IMR-90 (cell line): ENCODE measurements around the gene SCFD1. TPM values are rescaled to one million over a fixed set of nuclear protein-coding genes. Genes with fewer than 3 reads are reported as not detected.

Source experiments
- ATAC-seq: fragments of 200-7000 bp; cut with Tn5 transposase; 2 replicates; pipeline ENCODE4 v1.9.1; 2020; ENCODE audit warnings: low read depth, mild to moderate bottlenecking, moderate library complexity
- BruUV-seq: library from RNA; stranded (reverse); fragments of 400-500 nt; replicated peaks from 2 replicates; lab custom pipeline; 2021; lab: Mats Ljungman, UMichigan
- CTCF ChIA-PET: fragments of 300-600 bp; formaldehyde crosslinking; extraction: SDS; loops from one replicate; lab custom pipeline; 2021; ENCODE audit warnings: antibody characterized with exemption; lab: Yijun Ruan, JAX
- POLR2A ChIA-PET: fragments of 300-600 bp; sonication (Branson Sonifier 250); formaldehyde crosslinking; loops from one replicate; lab custom pipeline; 2022; ENCODE audit warnings: antibody characterized with exemption; ENCODE audit not compliant: unreplicated experiment; lab: Charles Lee
- DNase-seq: peaks from one replicate; pipeline ENCODE4 v3.0.0; 2013
- H2AFZ ChIP-seq: replicated peaks from 2 replicates; pipeline ENCODE3; 2013; ENCODE audit warnings: low read length, mild to moderate bottlenecking; ENCODE audit not compliant: poor library complexity
- H2AK5ac ChIP-seq: 2 replicates; pipeline ENCODE4 v1.6.1; 2013; ENCODE audit warnings: low read depth, low read length, inconsistent platforms
- H2AK9ac ChIP-seq: replicated peaks from 2 replicates; pipeline ENCODE3; 2013; ENCODE audit warnings: mild to moderate bottlenecking, low read depth, low read length, moderate library complexity; ENCODE audit not compliant: poor library complexity
- H2BK120ac ChIP-seq: 2 replicates; pipeline ENCODE4 v1.6.1; 2013; ENCODE audit warnings: low read depth, low read length, inconsistent platforms
- H2BK15ac ChIP-seq: 3 replicates; pipeline ENCODE4 v1.6.1; 2013; ENCODE audit warnings: low read depth, low read length, inconsistent platforms
- H2BK20ac ChIP-seq: 2 replicates; pipeline ENCODE4 v1.6.1; 2013; ENCODE audit warnings: low read depth, mild to moderate bottlenecking, inconsistent platforms, low read length, moderate library complexity
- H2BK5ac ChIP-seq: 2 replicates; pipeline ENCODE4 v1.6.1; 2013; ENCODE audit warnings: mild to moderate bottlenecking, low read depth, low read length, inconsistent platforms; ENCODE audit not compliant: poor library complexity, severe bottlenecking
- H3K14ac ChIP-seq: replicated peaks from 2 replicates; pipeline ENCODE4 v1.6.1; 2013; ENCODE audit warnings: low read depth, low read length, inconsistent platforms
- H3K18ac ChIP-seq: 2 replicates; pipeline ENCODE4 v1.6.1; 2013; ENCODE audit warnings: low read depth, low read length, control low read depth
- H3K23ac ChIP-seq: 2 replicates; pipeline ENCODE4 v1.6.1; 2013; ENCODE audit warnings: low read depth, low read length, inconsistent platforms
- H3K27ac ChIP-seq: 2 replicates; pipeline ENCODE4 v1.5.1; 2013; ENCODE audit warnings: mild to moderate bottlenecking, control low read depth, low read length; ENCODE audit not compliant: insufficient read depth
- H3K27me3 ChIP-seq: 2 replicates; pipeline ENCODE4 v1.6.1; 2013; ENCODE audit warnings: low read length; ENCODE audit not compliant: control insufficient read depth, insufficient read depth
- H3K36me3 ChIP-seq: 2 replicates; pipeline ENCODE4 v1.6.1; 2013; ENCODE audit warnings: low read length, mixed read lengths; ENCODE audit not compliant: control insufficient read depth, insufficient read depth
- H3K4ac ChIP-seq: 2 replicates; pipeline ENCODE4 v1.6.1; 2013; ENCODE audit warnings: low read depth, low read length, inconsistent platforms
- H3K4me1 ChIP-seq: 2 replicates; pipeline ENCODE4 v1.6.1; 2013; ENCODE audit warnings: low read length, mixed read lengths; ENCODE audit not compliant: control insufficient read depth, insufficient read depth
- H3K4me2 ChIP-seq: 2 replicates; pipeline ENCODE4 v1.6.1; 2013; ENCODE audit warnings: low read depth, mild to moderate bottlenecking, control low read depth, low read length, moderate library complexity
- H3K4me3 ChIP-seq: 2 replicates; pipeline ENCODE4 v1.5.1; 2013; ENCODE audit warnings: low read depth, mild to moderate bottlenecking, control low read depth, low read length, moderate library complexity; ENCODE audit not compliant: insufficient read depth
- H3K56ac ChIP-seq: 2 replicates; pipeline ENCODE4 v1.6.1; 2013; ENCODE audit warnings: low read length, inconsistent platforms; ENCODE audit not compliant: insufficient read depth; ENCODE audit errors: extremely low read depth
- H3K79me1 ChIP-seq, 2 experiments: 2 replicates each; pipeline ENCODE4 v1.6.1; 2013; ENCODE audit warnings: low read length in 2 of 2, inconsistent platforms in 1 of 2, low read depth in 1 of 2
- H3K9ac ChIP-seq: 2 replicates; pipeline ENCODE4 v1.6.1; 2013; ENCODE audit warnings: low read depth, low read length, control low read depth
- H3K9me1 ChIP-seq: 2 replicates; pipeline ENCODE4 v1.6.1; 2013; ENCODE audit warnings: low read length, inconsistent platforms; ENCODE audit not compliant: insufficient read depth
- H3K9me3 ChIP-seq: 2 replicates; pipeline ENCODE4 v1.6.1; 2013; ENCODE audit warnings: low read length; ENCODE audit not compliant: control insufficient read depth, insufficient read depth
- H4K20me1 ChIP-seq: 2 replicates; pipeline ENCODE4 v1.6.1; 2013; ENCODE audit warnings: low read length, inconsistent platforms; ENCODE audit not compliant: insufficient read depth
- H4K5ac ChIP-seq: 2 replicates; pipeline ENCODE4 v1.6.1; 2013; ENCODE audit warnings: mild to moderate bottlenecking, low read depth, low read length, control low read depth
- H4K8ac ChIP-seq, 2 experiments: 2 replicates each; pipeline ENCODE4 v1.6.1; 2013; ENCODE audit warnings: low read depth in 2 of 2, low read length in 2 of 2, control low read depth in 1 of 2, inconsistent platforms in 1 of 2
- H4K91ac ChIP-seq: 2 replicates; pipeline ENCODE4 v1.6.1; 2013; ENCODE audit warnings: low read depth, low read length, inconsistent platforms; ENCODE audit not compliant: insufficient read depth
- MXI1 ChIP-seq: IDR thresholded peaks from 2 replicates; pipeline ENCODE4 v1.6.1; 2012; ENCODE audit warnings: low read depth, mild to moderate bottlenecking, low read length, moderate library complexity, borderline replicate concordance
- WGBS, 2 experiments: methylation state at CpG; one replicate each; pipeline versions ENCODE4 v1.1.5 to v1.1.7; 2013; ENCODE audit warnings: missing lambda C conversion rate in 2 of 2; ENCODE audit not compliant: insufficient read length in 1 of 2; ENCODE audit errors: extremely low coverage in 2 of 2; 5-methylcytosine and 5-hydroxymethylcytosine counted together
- dilution Hi-C: fragments of 300-500 bp; cut with HindIII; formaldehyde crosslinking; loops from one replicate; pipeline ENCODE4 v1.14.3; 2018; ENCODE audit warnings: low sequenced_read_pairs; ENCODE audit not compliant: unreplicated experiment
- in situ Hi-C: fragments of 300-500 bp; cut with MboI; formaldehyde crosslinking; loops from 3 replicates; pipeline ENCODE4 v1.14.3; 2019; ENCODE audit warnings: low sequenced_read_pairs, inconsistent platforms, mixed read lengths
- intact Hi-C: fragments of 100-400 bp; cut with micrococcal nuclease; formaldehyde crosslinking; loops from 2 replicates; pipeline ENCODE4 v1.10.0; 2022
- polyA plus RNA-seq, 3 experiments: library from polyadenylated mRNA; depleted of rRNA; stranded (reverse); fragments of >200 nt; gene quantifications; 2 replicates each; pipeline ENCODE4 v1.2.3, GENCODE V29; 2012; ENCODE audit warnings: low replicate concordance in 1 of 3
- total RNA-seq: library from RNA; depleted of rRNA; stranded (reverse); fragments of >200 nt; gene quantifications from 2 replicates; pipeline ENCODE4 v1.2.3, GENCODE V29; 2012

Gene SCFD1
- total and polyA plus RNA-seq, 2 of the 4 experiments (the other 2 are of a cell fraction) = 51.4 to 74.0 TPM

- no peak overlapping the region for H3K4me3 ChIP-seq
- H3K27me3 ChIP-seq = no peaks in the 10 kb centered on the region
- peaks cover 11% of the 10 kb centered on the region for H3K36me3 ChIP-seq
- H3K4me2 ChIP-seq = no peak overlapping the region
- no peak overlapping the region for H3K14ac ChIP-seq
- H3K9me1 ChIP-seq = no peaks in the 10 kb centered on the region
- H2BK20ac ChIP-seq = no peak overlapping the region
- no peak overlapping the region for H3K9ac ChIP-seq
- H3K56ac ChIP-seq = no peak overlapping the region
- no peak overlapping the region for H2BK5ac ChIP-seq
- no peak overlapping the region for H3K27ac ChIP-seq
- ChIA-PET POLR2A (no interaction called here), CTCF (no interaction called here)
- no peak overlapping the region for H4K5ac ChIP-seq
- in situ Hi-C loops (no loop called here), dilution Hi-C loops (no loop called here), intact Hi-C loops (no loop called here)
- H3K4ac ChIP-seq = no peak overlapping the region
- ATAC-seq = no peak
- DNase-seq = no peak
- no peak overlapping the region for H3K18ac ChIP-seq
- peaks cover 3% of the 10 kb centered on the region; the same call in 1 of the 2 replicates for H4K20me1 ChIP-seq
- no peak overlapping the region for H2AK9ac ChIP-seq
- no CpG with 5 or more reads among the region's 5 CpGs for WGBS, 2 experiments
- no peak for TF ChIP-seq MXI1
- no peak overlapping the region for H2BK15ac ChIP-seq
- peaks cover 4 to 8% of the 10 kb centered on the region in 2 experiments; a peak in 3 of 4 replicates for H3K79me1 ChIP-seq
- no peaks in the 10 kb centered on the region for H3K9me3 ChIP-seq
- H4K91ac ChIP-seq = no peak overlapping the region
- H4K8ac ChIP-seq = no peak overlapping the region
- no peak overlapping the region for H2AK5ac ChIP-seq
- H2BK120ac ChIP-seq = no peak overlapping the region
- H3K4me1 ChIP-seq = no peaks in the 10 kb centered on the region
- no TSS peak for BruUV-seq
- H3K23ac ChIP-seq = no peak overlapping the region
- no peak overlapping the region for H2AFZ ChIP-seq
Observed at GRCh38 chr14:30725763-30726162, 103.6 kb downstream of the SCFD1 start.
